ENCODE results near the gene FAM174A. TPM values are rescaled to one million over a fixed set of nuclear protein-coding genes. Genes with fewer than 3 reads are reported as not detected.

Gene FAM174A
- total RNA-seq, 1 donor: 7.8 TPM

GRCh38 chr5:100551183-100551582 is 16.0 kb downstream of the FAM174A start:
- no peaks in the 10 kb centered on the region for H3K27me3 ChIP-seq (ENCODE audit: insufficient read depth, low read length)
- no peaks in the 10 kb centered on the region for H3K4me1 ChIP-seq (ENCODE audit: insufficient read depth, low read length)
- H3K4me3 ChIP-seq (ENCODE audit: low read length): no peak overlapping the region
- no peaks in the 10 kb centered on the region for H3K9me3 ChIP-seq (ENCODE audit: low read depth, low read length)

GRCh38 chr5:100553209-100553608 is 18.0 kb downstream of the FAM174A start:
- H3K9me3 ChIP-seq (ENCODE audit: low read depth, low read length): no peaks in the 10 kb centered on the region

GRCh38 chr5:100560860-100561259 is 25.7 kb downstream of the FAM174A start:
- Histone ChIP-seq H3K4me3 (ENCODE audit: low read length) (no peak overlapping the region), H3K4me1 (ENCODE audit: insufficient read depth, low read length) (no peaks in the 10 kb centered on the region), H3K9me3 (ENCODE audit: low read depth, low read length) (no peaks in the 10 kb centered on the region), H3K27me3 (ENCODE audit: insufficient read depth, low read length) (no peaks in the 10 kb centered on the region)

More at GRCh38 chr5:100553209-100553608, 18.0 kb downstream of the FAM174A start:
- Histone ChIP-seq H3K27me3 (ENCODE audit: insufficient read depth, low read length) (no peaks in the 10 kb centered on the region), H3K4me1 (ENCODE audit: insufficient read depth, low read length) (no peaks in the 10 kb centered on the region), H3K4me3 (ENCODE audit: low read length) (no peak overlapping the region)

- Histone ChIP-seq H3K27me3 (ENCODE audit: insufficient read depth, low read length) (no peaks in the 10 kb centered on the region), H3K4me3 (ENCODE audit: low read length) (no peak overlapping the region), H3K4me1 (ENCODE audit: insufficient read depth, low read length) (no peaks in the 10 kb centered on the region), H3K9me3 (ENCODE audit: low read depth, low read length) (no peaks in the 10 kb centered on the region)
Measured at GRCh38 chr5:100562821-100563220, 27.6 kb downstream of the FAM174A start.

- H3K4me1 ChIP-seq (ENCODE audit: insufficient read depth, low read length): no peaks in the 10 kb centered on the region
- H3K9me3 ChIP-seq (ENCODE audit: low read depth, low read length): no peaks in the 10 kb centered on the region
- H3K4me3 ChIP-seq (ENCODE audit: low read length): no peak overlapping the region
- no peaks in the 10 kb centered on the region for H3K27me3 ChIP-seq (ENCODE audit: insufficient read depth, low read length)
Measured at GRCh38 chr5:100566382-100567141, 31.4 kb downstream of the FAM174A start.

- H3K4me1 ChIP-seq (ENCODE audit: insufficient read depth, low read length): no peaks in the 10 kb centered on the region
- H3K4me3 ChIP-seq (ENCODE audit: low read length): no peak overlapping the region
- no peaks in the 10 kb centered on the region for H3K9me3 ChIP-seq (ENCODE audit: low read depth, low read length)
- no peaks in the 10 kb centered on the region for H3K27me3 ChIP-seq (ENCODE audit: insufficient read depth, low read length)
Measured at GRCh38 chr5:100574716-100575115, 39.5 kb downstream of the FAM174A start.

GRCh38 chr5:100575815-100576214 is 40.6 kb downstream of the FAM174A start:
- Histone ChIP-seq H3K4me3 (ENCODE audit: low read length) (no peak overlapping the region), H3K27me3 (ENCODE audit: insufficient read depth, low read length) (no peaks in the 10 kb centered on the region), H3K4me1 (ENCODE audit: insufficient read depth, low read length) (no peaks in the 10 kb centered on the region), H3K9me3 (ENCODE audit: low read depth, low read length) (no peaks in the 10 kb centered on the region)

- H3K4me1 ChIP-seq (ENCODE audit: insufficient read depth, low read length): no peaks in the 10 kb centered on the region
- H3K9me3 ChIP-seq (ENCODE audit: low read depth, low read length): no peaks in the 10 kb centered on the region
- no peaks in the 10 kb centered on the region for H3K27me3 ChIP-seq (ENCODE audit: insufficient read depth, low read length)
- H3K4me3 ChIP-seq (ENCODE audit: low read length): no peak overlapping the region
Measured at GRCh38 chr5:100576217-100576751, 41.1 kb downstream of the FAM174A start.

- Histone ChIP-seq H3K9me3 (ENCODE audit: low read depth, low read length) (no peaks in the 10 kb centered on the region), H3K4me3 (ENCODE audit: low read length) (no peak overlapping the region), H3K4me1 (ENCODE audit: insufficient read depth, low read length) (no peaks in the 10 kb centered on the region), H3K27me3 (ENCODE audit: insufficient read depth, low read length) (no peaks in the 10 kb centered on the region)
Measured at GRCh38 chr5:100577506-100577905, 42.3 kb downstream of the FAM174A start.

- no peak overlapping the region for H3K4me3 ChIP-seq (ENCODE audit: low read length)
- no peaks in the 10 kb centered on the region for H3K9me3 ChIP-seq (ENCODE audit: low read depth, low read length)
- no peaks in the 10 kb centered on the region for H3K4me1 ChIP-seq (ENCODE audit: insufficient read depth, low read length)
- H3K27me3 ChIP-seq (ENCODE audit: insufficient read depth, low read length): no peaks in the 10 kb centered on the region
Measured at GRCh38 chr5:100584069-100584468, 48.9 kb downstream of the FAM174A start.

- no peaks in the 10 kb centered on the region for H3K4me1 ChIP-seq (ENCODE audit: insufficient read depth, low read length)
Measured at GRCh38 chr5:100584889-100585288, 49.7 kb downstream of the FAM174A start.

GRCh38 chr5:100590867-100591266 is 55.7 kb downstream of the FAM174A start:
- no peaks in the 10 kb centered on the region for H3K27me3 ChIP-seq (ENCODE audit: insufficient read depth, low read length)
- H3K4me1 ChIP-seq (ENCODE audit: insufficient read depth, low read length): no peaks in the 10 kb centered on the region
- no peak overlapping the region for H3K4me3 ChIP-seq (ENCODE audit: low read length)
- H3K9me3 ChIP-seq (ENCODE audit: low read depth, low read length): no peaks in the 10 kb centered on the region

More at GRCh38 chr5:100584889-100585288, 49.7 kb downstream of the FAM174A start:
- Histone ChIP-seq H3K9me3 (ENCODE audit: low read depth, low read length) (no peaks in the 10 kb centered on the region), H3K4me3 (ENCODE audit: low read length) (no peak overlapping the region), H3K27me3 (ENCODE audit: insufficient read depth, low read length) (no peaks in the 10 kb centered on the region)

GRCh38 chr5:100595152-100595811 is 60.1 kb downstream of the FAM174A start:
- no peak overlapping the region for H3K4me3 ChIP-seq (ENCODE audit: low read length)
- no peaks in the 10 kb centered on the region for H3K9me3 ChIP-seq (ENCODE audit: low read depth, low read length)
- no peaks in the 10 kb centered on the region for H3K27me3 ChIP-seq (ENCODE audit: insufficient read depth, low read length)
- no peaks in the 10 kb centered on the region for H3K4me1 ChIP-seq (ENCODE audit: insufficient read depth, low read length)

GRCh38 chr5:100595812-100596173 is 60.6 kb downstream of the FAM174A start:
- H3K4me3 ChIP-seq (ENCODE audit: low read length): no peak overlapping the region
- H3K27me3 ChIP-seq (ENCODE audit: insufficient read depth, low read length): no peaks in the 10 kb centered on the region
- H3K9me3 ChIP-seq (ENCODE audit: low read depth, low read length): no peaks in the 10 kb centered on the region
- no peaks in the 10 kb centered on the region for H3K4me1 ChIP-seq (ENCODE audit: insufficient read depth, low read length)

GRCh38 chr5:100598446-100598845 is 63.3 kb downstream of the FAM174A start:
- no peaks in the 10 kb centered on the region for H3K9me3 ChIP-seq (ENCODE audit: low read depth, low read length)
- H3K4me3 ChIP-seq (ENCODE audit: low read length): no peak overlapping the region
- no peaks in the 10 kb centered on the region for H3K27me3 ChIP-seq (ENCODE audit: insufficient read depth, low read length)
- H3K4me1 ChIP-seq (ENCODE audit: insufficient read depth, low read length): no peaks in the 10 kb centered on the region
